Measurements from ENCODE around the gene RHOT2.

DNA sequence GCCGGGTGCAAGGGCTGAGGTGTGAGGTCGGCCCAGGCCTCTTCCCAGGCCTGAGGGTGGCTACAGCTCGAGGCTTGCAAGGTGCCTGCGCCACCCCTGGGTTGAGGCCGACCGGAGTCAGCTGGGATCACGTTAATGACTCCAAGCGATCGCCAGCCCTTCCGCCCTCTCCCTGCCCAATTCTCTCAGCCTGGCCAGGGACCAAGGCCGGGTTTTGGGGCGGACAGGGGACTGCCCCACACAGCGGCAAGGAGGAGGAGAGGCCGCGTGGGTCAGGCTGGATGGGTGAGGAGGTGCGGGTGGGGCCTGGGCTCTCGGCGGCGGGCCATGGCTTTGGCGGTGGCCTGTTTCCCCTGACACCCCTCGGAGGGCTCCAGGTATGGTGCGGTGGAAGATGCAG lies 25.4 kb downstream of the RHOT2 start:
- TF ChIP-seq FOS (IDR thresholded peaks at IDR 0.05; ENCODE audit: borderline replicate concordance, insufficient read depth, low read length): no peak
- no peak for TF ChIP-seq POLR2A (IDR thresholded peaks at IDR 0.05; ENCODE audit: low read depth, low read length)
- TF ChIP-seq, protein P1, sequence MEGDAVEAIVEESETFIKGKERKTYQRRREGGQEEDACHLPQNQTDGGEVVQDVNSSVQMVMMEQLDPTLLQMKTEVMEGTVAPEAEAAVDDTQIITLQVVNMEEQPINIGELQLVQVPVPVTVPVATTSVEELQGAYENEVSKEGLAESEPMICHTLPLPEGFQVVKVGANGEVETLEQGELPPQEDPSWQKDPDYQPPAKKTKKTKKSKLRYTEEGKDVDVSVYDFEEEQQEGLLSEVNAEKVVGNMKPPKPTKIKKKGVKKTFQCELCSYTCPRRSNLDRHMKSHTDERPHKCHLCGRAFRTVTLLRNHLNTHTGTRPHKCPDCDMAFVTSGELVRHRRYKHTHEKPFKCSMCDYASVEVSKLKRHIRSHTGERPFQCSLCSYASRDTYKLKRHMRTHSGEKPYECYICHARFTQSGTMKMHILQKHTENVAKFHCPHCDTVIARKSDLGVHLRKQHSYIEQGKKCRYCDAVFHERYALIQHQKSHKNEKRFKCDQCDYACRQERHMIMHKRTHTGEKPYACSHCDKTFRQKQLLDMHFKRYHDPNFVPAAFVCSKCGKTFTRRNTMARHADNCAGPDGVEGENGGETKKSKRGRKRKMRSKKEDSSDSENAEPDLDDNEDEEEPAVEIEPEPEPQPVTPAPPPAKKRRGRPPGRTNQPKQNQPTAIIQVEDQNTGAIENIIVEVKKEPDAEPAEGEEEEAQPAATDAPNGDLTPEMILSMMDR (IDR thresholded peaks at IDR 0.05; ENCODE audit: extremely low read depth in 1 of 2, insufficient read depth in 1 of 2, low read depth in 1 of 2, low read length in 2 of 2): no peak
- no peak for TF ChIP-seq EZH2 (IDR thresholded peaks at IDR 0.05; ENCODE audit: borderline replicate concordance, low read depth, low read length, severe bottlenecking)
- TF ChIP-seq, protein P2, sequence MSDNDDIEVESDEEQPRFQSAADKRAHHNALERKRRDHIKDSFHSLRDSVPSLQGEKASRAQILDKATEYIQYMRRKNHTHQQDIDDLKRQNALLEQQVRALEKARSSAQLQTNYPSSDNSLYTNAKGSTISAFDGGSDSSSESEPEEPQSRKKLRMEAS (IDR thresholded peaks at IDR 0.05; ENCODE audit: insufficient read depth, insufficient read length): no peak
- no peak for TF ChIP-seq POLR2AphosphoS5 (IDR thresholded peaks at IDR 0.05; ENCODE audit: insufficient read depth, low read depth, low read length)

All from endothelial cell of umbilical vein (primary cell).